ENCODE results near the gene CYP27B1. TPM values are rescaled to one million over a fixed set of nuclear protein-coding genes. Genes with fewer than 3 reads are reported as not detected.

The CYP27B1 gene
- total and polyA plus RNA-seq, 9 of the 15 experiments (the other 6 are each of a cell fraction or from before 2014, with no cell fraction given) = 0.18 to 4.2 (median 1.8) TPM

- no peak for TF ChIP-seq ZNF609 (CRISPR knock-in tag; IDR thresholded peaks at IDR 0.05; ENCODE audit: borderline replicate concordance)
- TF ChIP-seq NFIX (CRISPR knock-in tag; IDR thresholded peaks at IDR 0.05; ENCODE audit: low read depth) = no peak
- TF ChIP-seq ZFPM2 (CRISPR knock-in tag; IDR thresholded peaks at IDR 0.05) = no peak
- no peak for TF ChIP-seq ZNF282 (CRISPR knock-in tag; IDR thresholded peaks at IDR 0.05)
- TF ChIP-seq, protein P1, sequence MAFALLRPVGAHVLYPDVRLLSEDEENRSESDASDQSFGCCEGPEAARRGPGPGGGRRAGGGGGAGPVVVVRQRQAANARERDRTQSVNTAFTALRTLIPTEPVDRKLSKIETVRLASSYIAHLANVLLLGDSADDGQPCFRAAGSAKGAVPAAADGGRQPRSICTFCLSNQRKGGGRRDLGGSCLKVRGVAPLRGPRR (CRISPR knock-in tag; IDR thresholded peaks at IDR 0.05) = no peak
Observed at GRCh38 chr12:57807285-57807684, 40.4 kb upstream of the CYP27B1 start (continued).

DNA sequence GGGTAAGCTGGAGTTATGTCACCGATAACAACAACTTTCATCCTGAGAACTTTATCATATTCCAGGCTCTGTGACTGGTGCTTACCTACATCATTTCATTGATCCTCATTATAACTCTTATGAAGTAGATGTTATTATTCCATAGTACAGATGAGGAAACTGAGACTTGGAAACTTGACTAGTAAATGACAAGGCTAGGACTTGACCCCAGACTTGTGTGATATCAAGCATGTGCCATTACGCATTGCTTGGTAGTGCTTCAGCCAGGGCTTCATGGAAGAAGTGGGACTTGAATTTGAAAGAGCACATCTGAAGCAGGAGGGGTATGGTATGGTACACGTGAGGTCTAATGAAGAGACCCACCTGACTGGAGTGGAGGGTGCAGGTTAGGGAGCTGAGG lies 39.8 kb upstream of the CYP27B1 start:
- H3K27ac ChIP-seq (ENCODE audit: extremely low read depth, low read depth, low read length) = no peak overlapping the region
- DNase-seq (ENCODE audit: extremely low read depth in 1 of 4, low spot score in 3 of 4) (no peak), ATAC-seq (no peak), FAIRE-seq (no peak)
- H3K36me3 ChIP-seq (ENCODE audit: control insufficient read depth, insufficient read depth, low read length) = peaks cover 19% of the 10 kb centered on the region; the same call in 2 of the 3 replicates
- in situ Hi-C loops (cut with MboI) (no loop called here), intact Hi-C loops (cut with micrococcal nuclease) (no loop called here)
- H3K4me3 ChIP-seq = no peak overlapping the region
- ChIA-PET POLR2A (interaction anchor here (0.6 to 1.0 kb wide), 2 partner anchors 16 to 177 kb away, joined by 3 to 4 read pairs; no protein-coding TSS in a partner anchor), CTCF (ENCODE audit: low intra/inter-chr PET ratio) (no interaction called here)
- H4K20me1 ChIP-seq (replicated peaks; ENCODE audit: control insufficient read depth, insufficient read depth, low read length) = no peaks in the 10 kb centered on the region
- no peaks in the 10 kb centered on the region for H3K79me2 ChIP-seq (ENCODE audit: control insufficient read depth, insufficient read depth, low read length)
- 82% methylated on average over 3 of the region's 3 CpGs for WGBS (ENCODE audit: insufficient coverage, low coverage, missing lambda C conversion rate)
- H3K9me1 ChIP-seq (ENCODE audit: control insufficient read depth, insufficient read depth, low read length) = peaks cover 3% of the 10 kb centered on the region
- peaks cover 5 to 10% of the 10 kb centered on the region in 2 experiments; a peak in 3 of 5 replicates for H3K4me1 ChIP-seq (replicated peaks in 1 of 2; ENCODE audit: control insufficient read depth in 2 of 2, insufficient read depth in 2 of 2, low read length in 2 of 2)
- H3K27me3 ChIP-seq (ENCODE audit: control insufficient read depth in 2 of 2, insufficient read depth in 2 of 2, low read length in 2 of 2) = no peaks in the 10 kb centered on the region
- no TSS peak for BruUV-seq (replicated peaks)
- no peak overlapping the region for H3K9ac ChIP-seq (ENCODE audit: insufficient read depth in 1 of 2, low read depth in 2 of 2, low read length in 2 of 2)
- no peak overlapping the region for H2AFZ ChIP-seq (ENCODE audit: low read depth, low read length)
- H3K4me2 ChIP-seq (ENCODE audit: insufficient read depth, low read length) = no peak overlapping the region
- H3K9me3 ChIP-seq (replicated peaks; ENCODE audit: control insufficient read depth, insufficient read depth, low read depth, low read length) = no peaks in the 10 kb centered on the region
- TF ChIP-seq MED1 (CRISPR knock-in tag; IDR thresholded peaks at IDR 0.05; ENCODE audit: borderline replicate concordance) = no peak
- TF ChIP-seq POLR2AphosphoS5 (IDR thresholded peaks at IDR 0.05; ENCODE audit: control insufficient read depth, insufficient read depth, low read depth, low read length) = no peak
- TF ChIP-seq NFE2L1 (tag; IDR thresholded peaks at IDR 0.05; ENCODE audit: borderline replicate concordance, low read depth) = no peak
